Trophoblast cell (in vitro differentiated cells and primary cell): ENCODE measurements around the gene CACNA1G.

Source experiments
- DNase-seq, 2 donors: peaks; one replicate each; pipeline ENCODE4 v3.0.0-alpha.2; 2016
- H2AFZ ChIP-seq: 2 replicates; pipeline ENCODE4 v1.6.1; 2013; ENCODE audit warnings: low read length, moderate library complexity, mild to moderate bottlenecking; ENCODE audit not compliant: insufficient read depth, poor library complexity
- H2AK5ac ChIP-seq: 2 replicates; pipeline ENCODE4 v1.6.1; 2013; ENCODE audit warnings: mild to moderate bottlenecking, low read length
- H2BK120ac ChIP-seq: 2 replicates; pipeline ENCODE4 v1.6.1; 2013; ENCODE audit warnings: low read length, mild to moderate bottlenecking, moderate library complexity; ENCODE audit not compliant: insufficient read depth, poor library complexity
- H2BK12ac ChIP-seq: 2 replicates; pipeline ENCODE4 v1.6.1; 2013; ENCODE audit warnings: mild to moderate bottlenecking, low read length, moderate library complexity
- H2BK5ac ChIP-seq: 2 replicates; pipeline ENCODE4 v1.6.1; 2013; ENCODE audit warnings: low read length, low read depth, moderate library complexity, mild to moderate bottlenecking; ENCODE audit not compliant: poor library complexity
- H3K14ac ChIP-seq: 2 replicates; pipeline ENCODE4 v1.6.1; 2013; ENCODE audit warnings: mild to moderate bottlenecking, low read length
- H3K18ac ChIP-seq: 2 replicates; pipeline ENCODE4 v1.6.1; 2013; ENCODE audit warnings: mild to moderate bottlenecking, low read length
- H3K23ac ChIP-seq: 2 replicates; pipeline ENCODE4 v1.6.1; 2013; ENCODE audit warnings: low read length
- H3K27ac ChIP-seq: 2 replicates; pipeline ENCODE4 v1.5.1; 2013; ENCODE audit warnings: low read depth, mild to moderate bottlenecking, inconsistent platforms, low read length, moderate library complexity
- H3K27me3 ChIP-seq: 2 replicates; pipeline ENCODE4 v1.6.1; 2013; ENCODE audit warnings: inconsistent platforms, mild to moderate bottlenecking, low read length, moderate library complexity; ENCODE audit not compliant: insufficient read depth
- H3K36me3 ChIP-seq, 2 experiments: 1 replicate in 1 of 2; 2 replicates in 1 of 2; pipeline ENCODE4 v1.6.1; 2013; ENCODE audit warnings: low read length in 2 of 2, mild to moderate bottlenecking in 2 of 2, moderate library complexity in 1 of 2; ENCODE audit not compliant: insufficient read depth in 2 of 2, control insufficient read depth in 1 of 2
- H3K4ac ChIP-seq: 2 replicates; pipeline ENCODE4 v1.6.1; 2013; ENCODE audit warnings: low read depth, mild to moderate bottlenecking, low read length, moderate library complexity
- H3K4me1 ChIP-seq, 2 experiments: 1 replicate in 1 of 2; 2 replicates in 1 of 2; pipeline ENCODE4 v1.6.1; 2013; ENCODE audit warnings: low read length in 2 of 2, mild to moderate bottlenecking in 2 of 2, moderate library complexity in 1 of 2; ENCODE audit not compliant: insufficient read depth in 2 of 2, control insufficient read depth in 1 of 2
- H3K4me2 ChIP-seq: 2 replicates; pipeline ENCODE4 v1.6.1; 2013; ENCODE audit warnings: inconsistent platforms, mild to moderate bottlenecking, low read length, moderate library complexity
- H3K4me3 ChIP-seq: 2 replicates; pipeline ENCODE4 v1.5.1; 2013; ENCODE audit warnings: mild to moderate bottlenecking, low read depth, low read length, inconsistent platforms
- H3K79me1 ChIP-seq: one replicate; pipeline ENCODE4 v1.6.1; 2013; ENCODE audit warnings: low read length
- H3K79me2 ChIP-seq: 2 replicates; pipeline ENCODE4 v1.6.1; 2013; ENCODE audit warnings: low read length, mild to moderate bottlenecking; ENCODE audit not compliant: control insufficient read depth, insufficient read depth, poor library complexity
- H3K9ac ChIP-seq: 2 replicates; pipeline ENCODE4 v1.6.1; 2013; ENCODE audit warnings: mild to moderate bottlenecking, low read length
- H3K9me3 ChIP-seq: 2 replicates; pipeline ENCODE4 v1.6.1; 2013; ENCODE audit warnings: low read depth, mild to moderate bottlenecking, control low read depth, inconsistent platforms, low read length; ENCODE audit not compliant: insufficient read depth
- H4K12ac ChIP-seq: 2 replicates; pipeline ENCODE4 v1.6.1; 2013; ENCODE audit warnings: low read depth, mild to moderate bottlenecking, low read length, moderate library complexity
- H4K8ac ChIP-seq: 2 replicates; pipeline ENCODE4 v1.6.1; 2013; ENCODE audit warnings: low read depth, mild to moderate bottlenecking, low read length, moderate library complexity
- H4K91ac ChIP-seq: one replicate; pipeline ENCODE4 v1.6.1; 2013; ENCODE audit warnings: low read depth, mild to moderate bottlenecking, low read length, moderate library complexity
- WGBS: extraction: QIAGEN DNeasy Blood & Tissue Kit; methylation state at CpG from one replicate; pipeline ENCODE4 v1.1.7; 2013; ENCODE audit warnings: missing lambda C conversion rate; ENCODE audit not compliant: insufficient read length, insufficient coverage; ENCODE audit errors: extremely low coverage; 5-methylcytosine and 5-hydroxymethylcytosine counted together

Gene CACNA1G

DNA sequence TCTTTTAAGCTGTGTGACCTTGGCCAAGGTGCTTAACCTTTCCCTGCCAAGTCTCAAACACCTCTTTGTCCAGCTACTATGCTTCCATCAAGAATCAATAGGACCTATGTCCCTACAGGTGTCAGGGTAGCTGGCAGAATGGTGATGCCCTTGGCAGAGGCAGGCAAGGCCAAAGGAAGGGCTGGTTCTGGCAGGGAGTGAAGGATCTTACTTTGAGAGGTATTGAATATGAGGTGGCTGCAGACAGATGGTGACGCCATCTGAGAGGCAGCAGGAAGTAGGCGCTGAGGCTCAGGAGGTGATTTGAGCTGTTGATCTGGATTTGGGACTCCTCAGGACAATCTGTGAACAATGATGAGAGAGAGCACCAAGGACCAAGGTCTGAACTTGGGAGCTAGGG is 86.7 kb downstream of the CACNA1G start:
- WGBS, result no CpG with 5 or more reads among the region's 2 CpGs
- no peak for DNase-seq
- H3K9ac ChIP-seq, result no peak overlapping the region
- H2BK12ac ChIP-seq, result no peak overlapping the region
- no peaks in the 10 kb centered on the region for H3K4me1 ChIP-seq
- no peak overlapping the region for H3K4me3 ChIP-seq
- H3K4ac ChIP-seq, result no peak overlapping the region
- no peak overlapping the region for H3K23ac ChIP-seq
- H2BK120ac ChIP-seq, result no peak overlapping the region
- H2AK5ac ChIP-seq, result no peak overlapping the region
- no peaks in the 10 kb centered on the region for H3K36me3 ChIP-seq
- H3K4me2 ChIP-seq, result no peak overlapping the region
- H3K27ac ChIP-seq, result no peak overlapping the region
- H3K14ac ChIP-seq, result no peak overlapping the region
- H3K79me1 ChIP-seq, result no peaks in the 10 kb centered on the region
- no peak overlapping the region for H4K8ac ChIP-seq
- no peaks in the 10 kb centered on the region for H3K27me3 ChIP-seq
- no peak overlapping the region for H2BK5ac ChIP-seq
- no peak overlapping the region for H4K12ac ChIP-seq
- no peak overlapping the region for H4K91ac ChIP-seq
- H3K18ac ChIP-seq, result no peak overlapping the region
- no peaks in the 10 kb centered on the region for H3K79me2 ChIP-seq
- H2AFZ ChIP-seq, result no peak overlapping the region
- no peaks in the 10 kb centered on the region for H3K9me3 ChIP-seq

DNA sequence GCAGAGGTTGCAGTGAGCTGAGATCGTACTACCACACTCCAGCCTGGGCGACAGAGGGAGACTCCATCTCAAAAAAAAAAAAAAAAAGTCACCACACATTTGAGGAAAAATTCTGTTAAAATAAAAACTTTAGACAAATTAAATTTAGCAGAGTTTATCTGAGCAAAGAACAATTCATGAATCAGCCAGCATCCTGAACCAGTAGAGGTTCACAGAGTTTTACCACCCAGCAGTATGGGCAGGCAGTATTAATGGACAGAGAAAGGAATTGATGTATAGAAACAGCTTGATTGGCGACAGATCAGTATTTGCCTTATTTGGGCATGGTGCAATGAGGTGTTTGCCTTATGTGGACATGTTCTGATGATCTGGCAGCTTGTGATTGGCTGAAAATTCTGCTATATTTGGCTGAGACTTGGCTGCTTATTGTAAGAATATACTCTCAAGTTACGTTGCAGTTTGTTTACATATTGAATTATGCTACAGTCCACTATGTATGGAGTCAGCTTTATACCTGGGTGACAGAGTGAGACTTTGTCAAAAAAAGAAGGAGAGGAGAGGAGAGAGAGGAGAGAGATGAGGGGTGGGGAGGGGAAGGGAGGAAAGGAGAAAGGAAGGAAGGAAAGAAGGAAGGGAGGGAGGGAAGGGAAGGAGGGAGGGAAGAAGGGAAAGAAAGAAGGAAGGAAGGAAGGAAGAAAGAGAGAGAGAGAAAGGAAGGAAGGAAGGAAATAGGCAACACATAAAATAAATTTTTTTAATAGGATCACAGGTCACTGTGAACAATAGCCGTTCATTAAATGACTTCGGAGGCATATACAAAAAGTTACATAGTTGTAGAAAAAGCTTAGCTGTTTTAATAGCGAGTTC is 88.8 kb downstream of the CACNA1G start:
- Histone ChIP-seq H3K9ac (no peak overlapping the region), H3K4me3 (no peak overlapping the region), H3K18ac (no peak overlapping the region), H3K14ac (no peak overlapping the region), H3K4ac (no peak overlapping the region), H3K4me1 (no peaks in the 10 kb centered on the region), H2AK5ac (no peak overlapping the region), H3K23ac (no peak overlapping the region), H3K36me3 (no peaks in the 10 kb centered on the region), H3K4me2 (no peak overlapping the region), H3K27me3 (no peaks in the 10 kb centered on the region), H3K79me2 (no peaks in the 10 kb centered on the region), H3K79me1 (no peaks in the 10 kb centered on the region), H4K12ac (no peak overlapping the region), H3K27ac (no peak overlapping the region), H2BK5ac (no peak overlapping the region), H2BK12ac (no peak overlapping the region), H2BK120ac (no peak overlapping the region), H2AFZ (no peak overlapping the region), H3K9me3 (no peaks in the 10 kb centered on the region), H4K8ac (no peak overlapping the region), H4K91ac (no peak overlapping the region)
- no peak for DNase-seq
- WGBS, result no CpG with 5 or more reads among the region's 7 CpGs

DNA sequence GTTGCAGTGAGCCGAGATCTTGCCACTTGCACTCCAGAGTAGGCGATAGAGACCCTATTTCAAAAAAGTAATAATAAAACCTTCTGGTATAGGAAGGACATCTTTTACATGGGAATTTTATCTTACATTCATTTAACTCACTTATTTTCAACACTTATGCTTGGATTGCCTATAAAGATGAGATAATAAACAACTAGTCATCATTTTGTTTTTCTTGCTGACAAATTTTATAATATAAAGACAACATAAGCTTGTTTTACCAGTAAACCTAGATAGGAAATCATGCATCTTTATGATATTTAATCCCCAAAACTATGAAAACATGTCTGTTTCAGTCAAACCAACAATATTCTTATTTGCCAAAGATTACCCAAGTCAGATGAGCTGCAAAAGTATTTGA is 91.1 kb downstream of the CACNA1G start:
- Histone ChIP-seq H3K36me3 (no peaks in the 10 kb centered on the region), H3K9me3 (no peaks in the 10 kb centered on the region), H3K14ac (no peak overlapping the region), H3K23ac (no peak overlapping the region), H2BK120ac (no peak overlapping the region), H4K91ac (no peak overlapping the region), H3K9ac (no peak overlapping the region), H3K79me2 (no peaks in the 10 kb centered on the region), H3K4ac (no peak overlapping the region), H3K27ac (no peak overlapping the region), H4K8ac (no peak overlapping the region), H2BK5ac (no peak overlapping the region), H2BK12ac (no peak overlapping the region), H3K18ac (no peak overlapping the region), H2AFZ (no peak overlapping the region), H3K79me1 (no peaks in the 10 kb centered on the region), H2AK5ac (no peak overlapping the region), H3K4me3 (no peak overlapping the region), H3K4me2 (no peak overlapping the region), H3K4me1 (no peaks in the 10 kb centered on the region), H4K12ac (no peak overlapping the region), H3K27me3 (no peaks in the 10 kb centered on the region)
- no CpG with 5 or more reads among the region's 2 CpGs for WGBS
- DNase-seq, result no peak

GRCh38 chr17:50653738-50654137 is 93.2 kb downstream of the CACNA1G start:
- H3K79me1 ChIP-seq, result no peaks in the 10 kb centered on the region
- H2AFZ ChIP-seq, result no peak overlapping the region
- no peak overlapping the region for H2AK5ac ChIP-seq
- no peak overlapping the region for H4K12ac ChIP-seq
- no peak overlapping the region for H2BK12ac ChIP-seq
- H3K4me2 ChIP-seq, result no peak overlapping the region
- H3K27ac ChIP-seq, result no peak overlapping the region
- H3K36me3 ChIP-seq, result no peaks in the 10 kb centered on the region
- no peaks in the 10 kb centered on the region for H3K27me3 ChIP-seq
- no peak overlapping the region for H2BK5ac ChIP-seq
- no peak overlapping the region for H2BK120ac ChIP-seq
- H3K4ac ChIP-seq, result no peak overlapping the region
- no peak overlapping the region for H3K9ac ChIP-seq
- DNase-seq, result no peak
- no peak overlapping the region for H3K18ac ChIP-seq
- H4K91ac ChIP-seq, result no peak overlapping the region
- no peaks in the 10 kb centered on the region for H3K79me2 ChIP-seq
- WGBS, result no CpG with 5 or more reads among the region's 3 CpGs
- no peaks in the 10 kb centered on the region for H3K9me3 ChIP-seq
- H3K4me3 ChIP-seq, result no peak overlapping the region
- H3K14ac ChIP-seq, result no peak overlapping the region
- H4K8ac ChIP-seq, result no peak overlapping the region
- no peak overlapping the region for H3K23ac ChIP-seq
- peaks cover 6% of the 10 kb centered on the region in 2 experiments for H3K4me1 ChIP-seq
